Loucy (cell line): ENCODE measurements around the gene PARVB.

Experiments used
- H2AFZ ChIP-seq: fragments of 200-600 bp; sonication (generic); 2 replicates; pipeline ENCODE4 v1.6.0; 2016; ENCODE audit warnings: antibody characterized with exemption, mild to moderate bottlenecking, low read length, moderate library complexity
- H3F3A ChIP-seq: fragments of 200-600 bp; 2 replicates; pipeline ENCODE4 v1.6.0; 2016; ENCODE audit warnings: antibody characterized with exemption, low read depth, mild to moderate bottlenecking
- H3K27me3 ChIP-seq: fragments of 200-600 bp; sonication (generic); 2 replicates; pipeline ENCODE4 v1.6.1; 2014; ENCODE audit warnings: low read length, mild to moderate bottlenecking; ENCODE audit not compliant: insufficient read depth, poor library complexity, severe bottlenecking
- H3K36me3 ChIP-seq: fragments of 200-600 bp; sonication (generic); 2 replicates; pipeline ENCODE4 v1.6.1; 2016; ENCODE audit warnings: low read length; ENCODE audit not compliant: insufficient read depth
- H3K4me1 ChIP-seq: fragments of 200-600 bp; sonication (generic); 2 replicates; pipeline ENCODE4 v1.5.1; 2014; ENCODE audit warnings: low read length, mild to moderate bottlenecking; ENCODE audit not compliant: insufficient read depth, poor library complexity, severe bottlenecking
- H3K4me2 ChIP-seq: fragments of 200-600 bp; sonication (generic); 2 replicates; pipeline ENCODE4 v1.6.0; 2014; ENCODE audit warnings: antibody characterized with exemption, low read length, low read depth, mild to moderate bottlenecking; ENCODE audit not compliant: poor library complexity, severe bottlenecking
- H3K4me3 ChIP-seq: fragments of 200-600 bp; sonication (generic); 2 replicates; pipeline ENCODE4 v1.5.1; 2014; ENCODE audit warnings: low read length, mild to moderate bottlenecking, mixed read lengths; ENCODE audit not compliant: poor library complexity, severe bottlenecking
- H3K79me2 ChIP-seq: fragments of 200-600 bp; sonication (generic); 2 replicates; pipeline ENCODE4 v1.6.1; 2014; ENCODE audit warnings: low read length; ENCODE audit not compliant: insufficient read depth
- H3K9ac ChIP-seq: fragments of 200-600 bp; sonication (generic); 2 replicates; pipeline ENCODE4 v1.6.0; 2014; ENCODE audit warnings: mild to moderate bottlenecking, low read depth, low read length, moderate library complexity; ENCODE audit not compliant: poor library complexity, severe bottlenecking
- H3K9me2 ChIP-seq: fragments of 200-600 bp; sonication (generic); replicated peaks from 2 replicates; pipeline ENCODE4 v1.6.1; 2016; ENCODE audit warnings: low read depth, low read length, mixed read lengths
- H3K9me3 ChIP-seq: fragments of 200-600 bp; sonication (generic); 2 replicates; pipeline ENCODE4 v1.6.1; 2014; ENCODE audit warnings: mild to moderate bottlenecking, antibody characterized with exemption, low read length, low read depth; ENCODE audit not compliant: insufficient read depth
- H4K20me1 ChIP-seq: fragments of 200-600 bp; sonication (generic); 2 replicates; pipeline ENCODE4 v1.6.0; 2014; ENCODE audit warnings: antibody characterized with exemption, low read length, mild to moderate bottlenecking; ENCODE audit not compliant: insufficient read depth, poor library complexity, severe bottlenecking
- CTCF ChIP-seq: fragments of 200-600 bp; sonication (generic); conservative IDR thresholded peaks from 2 replicates; pipeline ENCODE4 v1.5.1; 2014; ENCODE audit warnings: mild to moderate bottlenecking, antibody characterized with exemption, low read length
- EZH2phosphoT487 ChIP-seq: fragments of 200-600 bp; IDR thresholded peaks from 2 replicates; pipeline ENCODE4 v1.6.1; 2018; ENCODE audit warnings: antibody characterized with exemption, mild to moderate bottlenecking, moderate library complexity, borderline replicate concordance

The PARVB gene

GRCh38 chr22:44096736-44097135 lies 72.6 kb downstream of the PARVB start:
- H3K36me3 ChIP-seq: no peaks in the 10 kb centered on the region; the same call in 1 of the 2 replicates
- no peak overlapping the region for H3K9ac ChIP-seq
- no peak overlapping the region for H2AFZ ChIP-seq
- H3K4me1 ChIP-seq: no peaks in the 10 kb centered on the region
- H3K4me2 ChIP-seq: no peak overlapping the region
- H3K9me2 ChIP-seq: no peaks in the 10 kb centered on the region
- H3K4me3 ChIP-seq: no peak overlapping the region
- no peak for TF ChIP-seq CTCF
- no peak for TF ChIP-seq EZH2phosphoT487
- H4K20me1 ChIP-seq: no peaks in the 10 kb centered on the region
- no peaks in the 10 kb centered on the region for H3F3A ChIP-seq
- no peaks in the 10 kb centered on the region for H3K9me3 ChIP-seq
- H3K27me3 ChIP-seq: no peaks in the 10 kb centered on the region
- no peaks in the 10 kb centered on the region for H3K79me2 ChIP-seq

DNA sequence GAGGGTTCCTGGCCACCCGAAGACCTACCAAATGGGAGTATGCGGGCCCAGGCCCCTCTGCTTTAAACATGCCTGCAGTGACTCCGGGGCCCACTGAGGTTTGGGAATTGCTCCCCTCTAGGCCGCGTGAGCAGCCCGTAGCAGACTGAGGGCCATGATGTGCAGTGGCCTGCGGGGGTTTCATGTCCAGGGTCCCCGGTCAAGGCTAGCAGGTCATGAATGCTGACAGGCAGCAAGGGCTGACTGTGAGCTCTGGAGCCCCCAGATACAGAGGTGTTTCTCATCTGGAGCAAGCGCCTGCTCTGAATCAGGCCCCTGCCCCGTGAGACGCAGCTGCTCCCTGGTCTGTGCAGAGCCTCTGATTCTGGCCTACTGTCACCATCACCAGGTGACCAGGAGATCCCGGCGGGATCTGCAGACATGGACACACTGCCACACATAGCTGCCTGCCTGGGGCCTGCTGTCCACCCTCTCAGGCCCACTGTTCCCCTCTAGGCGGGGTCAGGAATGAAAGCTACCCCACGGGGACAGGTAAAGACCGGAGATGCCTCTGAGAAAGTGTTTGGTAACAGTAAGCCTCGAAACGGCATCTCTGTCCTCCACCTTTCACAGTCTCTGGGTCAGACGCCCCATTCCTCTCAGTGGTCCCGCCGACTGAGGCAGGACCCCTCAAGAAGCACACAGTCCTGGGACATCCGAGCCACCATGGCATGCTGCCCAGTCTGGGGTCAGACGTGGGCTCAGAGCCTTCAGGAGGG lies 73.3 kb downstream of the PARVB start:
- H3K36me3 ChIP-seq: no peaks in the 10 kb centered on the region; the same call in 1 of the 2 replicates
- H3K4me1 ChIP-seq: no peaks in the 10 kb centered on the region

GRCh38 chr22:44098021-44098739 lies 74.1 kb downstream of the PARVB start:
- Histone ChIP-seq H3K9me2 (no peaks in the 10 kb centered on the region), H3K27me3 (no peaks in the 10 kb centered on the region), H3K4me2 (no peak overlapping the region), H3K36me3 (no peaks in the 10 kb centered on the region; the same call in 1 of the 2 replicates), H3K79me2 (no peaks in the 10 kb centered on the region), H2AFZ (no peak overlapping the region), H3K4me3 (no peak overlapping the region), H3K4me1 (no peaks in the 10 kb centered on the region), H3K9me3 (no peaks in the 10 kb centered on the region), H4K20me1 (no peaks in the 10 kb centered on the region), H3K9ac (no peak overlapping the region), H3F3A (no peaks in the 10 kb centered on the region)
- no peak for TF ChIP-seq EZH2phosphoT487
- TF ChIP-seq CTCF: no peak

More for the DNA sequence above, 73.3 kb downstream of the PARVB start:
- Histone ChIP-seq H3K79me2 (no peaks in the 10 kb centered on the region), H3K4me3 (no peak overlapping the region), H3K9ac (no peak overlapping the region), H3F3A (no peaks in the 10 kb centered on the region), H2AFZ (no peak overlapping the region), H3K9me2 (no peaks in the 10 kb centered on the region), H3K4me2 (no peak overlapping the region), H4K20me1 (no peaks in the 10 kb centered on the region), H3K9me3 (no peaks in the 10 kb centered on the region), H3K27me3 (no peaks in the 10 kb centered on the region)
- TF ChIP-seq CTCF (no peak), EZH2phosphoT487 (no peak)
